ENCODE results near the gene FBXO42.
"Not testable (repeated sequence)": the region's sequence is repeated elsewhere in the genome, so short reads cannot be mapped to it uniquely, and the experiment has no call there.

Gene FBXO42

GRCh38 chr1:16241221-16241708, 111.0 kb downstream of the FBXO42 start:
- no peak for DNase-seq

- no peak for DNase-seq
Measured at GRCh38 chr1:16239972-16240491, 112.2 kb downstream of the FBXO42 start.

GRCh38 chr1:16237343-16237830, 114.9 kb downstream of the FBXO42 start:
- no peak for DNase-seq

DNA sequence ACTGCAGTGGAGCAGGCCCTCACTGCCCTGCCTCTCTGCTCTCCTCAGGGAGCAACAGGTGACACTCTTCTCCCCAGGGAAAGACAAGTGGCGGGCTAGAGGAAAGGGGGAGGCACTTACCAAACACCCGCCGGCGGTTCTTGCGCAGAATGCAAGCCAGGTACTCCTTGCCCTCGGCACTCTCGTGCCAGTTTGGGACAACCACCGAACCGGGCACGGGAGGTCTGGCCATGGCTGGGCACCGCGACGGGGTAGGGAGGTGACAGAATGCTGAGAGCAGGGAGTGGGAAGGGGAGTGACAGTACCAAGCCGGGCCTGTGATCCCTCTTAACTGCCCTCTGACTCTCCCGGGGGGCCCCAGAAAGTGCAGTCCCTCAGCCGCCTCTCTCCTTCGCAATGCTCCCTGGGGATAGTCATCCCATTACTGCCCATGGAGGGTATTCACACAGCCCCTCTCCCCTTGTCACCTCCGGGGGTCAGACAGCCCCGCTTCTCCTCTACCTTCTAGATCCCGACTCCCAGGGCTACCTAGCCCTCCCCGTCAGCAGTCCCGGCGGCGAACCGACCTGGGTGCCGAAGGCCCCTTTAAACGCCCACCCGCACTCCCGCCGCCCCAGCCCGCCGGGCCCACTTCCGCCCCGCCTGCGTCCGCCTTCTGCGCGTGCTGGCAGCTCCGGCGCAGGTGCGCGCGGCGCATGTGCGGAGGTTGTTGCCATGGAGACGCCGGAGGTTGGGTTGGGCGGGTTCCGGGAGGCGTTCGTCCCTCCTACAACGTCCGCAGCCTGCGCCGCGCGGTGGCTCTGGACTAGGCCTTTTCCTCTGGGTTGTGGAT, 115.6 kb downstream of the FBXO42 start, which contains the start of gene CPLANE2:
TSS of gene CPLANE2 (minus strand) at position 673 of the 832 bp plus-strand sequence. CDS start at position 232, 441 bp downstream.
- peak; percentile 86 for DNase-seq

GRCh38 chr1:16235944-16236510, 116.3 kb downstream of the FBXO42 start:
- no peak for DNase-seq

- DNase-seq, result no peak
Measured at GRCh38 chr1:16235347-16235746, 116.9 kb downstream of the FBXO42 start.

DNA sequence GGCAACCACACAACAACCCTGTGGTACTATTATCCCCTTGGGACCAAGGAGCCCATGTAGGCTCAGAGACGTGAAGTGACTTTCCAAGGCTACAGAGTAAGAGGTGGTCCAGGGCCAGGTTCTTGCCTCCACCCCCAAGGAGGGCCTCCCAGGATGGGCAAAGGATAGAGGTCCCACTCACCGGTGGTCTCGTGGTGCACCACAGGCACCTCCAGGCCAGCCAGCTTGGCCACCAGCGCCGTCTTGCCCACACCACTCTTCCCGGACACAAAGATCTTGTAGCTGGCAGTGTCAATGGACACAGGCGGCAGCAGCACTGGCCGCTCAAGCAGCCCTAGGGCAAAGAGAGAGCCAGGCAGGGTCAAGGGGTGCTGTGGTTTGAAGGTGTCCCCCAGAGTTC, 118.8 kb downstream of the FBXO42 start:
- no peak for DNase-seq

GRCh38 chr1:16232316-16232710, 120.0 kb downstream of the FBXO42 start:
- no peak for DNase-seq

GRCh38 chr1:16231331-16232315, 120.7 kb downstream of the FBXO42 start:
- no peak for DNase-seq

DNA sequence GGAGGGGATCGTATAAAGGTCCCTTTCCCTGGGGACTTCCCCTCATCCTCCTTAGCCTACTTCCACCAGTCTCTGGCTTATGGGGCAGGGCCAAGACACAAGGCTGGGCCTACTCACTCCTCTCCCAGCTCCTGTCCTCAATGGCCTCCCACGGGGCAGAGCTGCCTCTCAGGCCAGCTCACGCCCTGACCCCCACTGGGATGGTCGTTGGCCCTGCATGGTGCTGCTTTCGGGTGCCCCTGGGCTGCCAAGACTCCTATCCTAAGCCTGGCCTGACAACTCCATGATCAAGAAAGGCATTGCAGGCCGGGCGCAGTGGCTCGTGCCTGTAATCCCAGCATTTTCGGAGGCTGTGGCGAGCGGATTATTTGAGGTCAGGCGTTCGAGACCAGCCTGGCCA, 121.5 kb downstream of the FBXO42 start:
- no peak for DNase-seq

DNA sequence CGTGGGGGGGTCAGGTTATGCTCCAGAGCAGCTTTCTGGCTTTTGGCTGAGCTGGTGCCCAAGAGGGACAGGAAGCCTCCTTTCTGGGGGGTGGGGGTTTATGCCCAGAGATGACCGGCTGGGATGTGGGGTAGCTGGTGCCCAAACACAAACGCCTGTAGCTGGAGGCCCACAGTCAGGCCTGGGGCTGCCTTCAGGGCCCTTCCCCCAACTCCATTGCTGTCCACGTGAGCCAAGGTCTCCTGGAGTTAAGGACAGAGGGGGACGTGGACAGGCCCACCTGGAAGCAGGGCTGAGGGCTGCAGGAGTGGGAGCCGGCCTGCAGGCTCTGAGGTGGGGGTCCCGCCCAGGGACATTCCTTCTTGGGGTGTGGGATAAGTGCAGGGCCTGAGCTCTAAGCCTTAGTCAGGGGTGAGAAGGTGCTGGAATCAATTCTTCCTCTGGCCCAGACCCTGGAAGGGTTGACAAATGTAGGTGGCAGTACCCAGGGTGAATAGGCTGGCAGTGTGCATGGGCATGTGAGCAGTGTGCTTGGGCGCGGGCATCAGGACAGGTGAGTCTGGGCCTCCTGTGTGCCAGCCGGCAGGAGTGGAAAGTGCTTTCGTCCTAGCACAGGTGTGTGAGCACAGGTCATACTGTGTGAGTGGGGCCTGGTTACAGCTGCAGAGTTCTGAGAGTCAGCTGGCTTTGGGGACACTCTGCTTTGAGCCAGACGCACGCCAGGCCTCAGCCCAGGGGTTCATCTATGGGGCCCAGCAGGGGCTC, 122.1 kb downstream of the FBXO42 start:
- no peak for DNase-seq

DNA sequence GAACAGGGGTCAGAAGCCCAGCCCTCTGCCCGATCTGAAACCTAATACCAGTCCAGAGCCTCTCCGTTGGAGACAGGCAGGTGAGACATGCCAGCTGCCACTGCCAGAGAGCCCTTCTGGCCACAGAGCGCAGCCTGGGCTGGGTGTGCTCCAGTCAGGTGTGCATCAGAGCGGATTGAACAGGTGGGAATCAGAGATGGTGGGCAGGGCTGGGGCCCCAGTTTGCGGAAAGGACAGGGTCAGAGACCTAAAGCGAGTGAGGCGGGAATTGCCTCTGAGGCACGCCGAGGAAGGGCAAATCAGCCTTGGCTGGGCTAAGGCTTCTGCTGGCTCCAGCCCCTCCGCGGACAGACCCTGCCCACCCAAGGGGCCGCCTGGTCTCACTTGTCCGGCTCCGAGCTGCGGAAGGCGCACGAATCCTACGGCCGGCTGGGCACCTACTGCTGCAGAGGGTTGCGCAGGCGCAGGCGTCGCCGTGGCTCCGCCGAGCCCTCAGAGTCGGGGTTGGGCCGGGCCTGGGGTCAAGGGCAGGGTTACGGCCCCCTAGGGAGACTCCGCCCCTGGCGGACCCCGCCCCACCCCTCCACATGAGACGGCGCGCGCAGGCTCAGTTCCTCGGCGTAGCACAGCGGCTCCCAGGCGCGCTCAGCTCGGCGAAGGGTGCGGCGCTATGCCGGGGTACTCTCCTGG, 125.6 kb downstream of the FBXO42 start:
- DNase-seq, result no peak

GRCh38 chr1:16226129-16226489, 126.2 kb downstream of the FBXO42 start:
- no peak for DNase-seq

GRCh38 chr1:16224472-16224871, 127.8 kb downstream of the FBXO42 start:
- DNase-seq, result no peak

DNA sequence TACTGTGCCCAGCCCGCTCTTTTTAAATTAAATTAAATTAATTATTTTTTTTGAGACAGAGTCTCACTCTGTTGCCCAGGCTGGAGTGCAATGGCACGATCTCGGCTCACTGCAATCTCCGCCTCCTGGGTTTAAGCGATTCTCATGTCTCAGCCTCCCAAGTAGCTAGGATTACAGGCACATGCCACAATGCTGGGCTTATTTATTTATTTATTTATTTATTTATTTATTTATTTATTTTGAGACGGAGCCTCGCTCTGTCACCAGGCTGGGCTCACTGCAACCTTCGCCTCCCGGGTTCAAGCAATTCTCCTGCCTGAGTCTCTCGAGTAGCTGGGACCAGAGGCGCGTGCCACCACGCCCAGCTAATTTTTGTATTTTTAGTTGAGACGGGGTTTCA, 129.6 kb downstream of the FBXO42 start:
- DNase-seq, result not testable (repeated sequence)

DNA sequence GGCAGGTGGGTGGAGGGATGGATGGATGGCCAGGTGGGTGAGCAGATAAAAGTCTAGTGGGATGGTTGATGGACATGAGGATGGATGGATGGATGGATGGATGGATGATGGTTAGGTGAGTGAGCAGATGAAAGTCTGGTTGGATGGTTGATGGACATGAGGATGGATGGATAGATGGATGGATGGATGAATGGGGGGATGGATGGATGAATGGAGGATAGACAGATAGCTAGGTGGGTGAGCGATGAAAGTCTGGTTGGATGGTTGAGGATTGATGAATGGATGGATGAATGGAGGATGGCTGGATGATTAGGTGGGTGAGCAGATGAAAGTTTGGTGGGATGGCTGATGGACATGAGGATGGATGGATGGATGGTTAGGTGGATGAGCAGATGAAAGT, 130.8 kb downstream of the FBXO42 start:
- DNase-seq, result no peak

- no peak for DNase-seq
Measured at GRCh38 chr1:16219968-16220500, 132.2 kb downstream of the FBXO42 start.

DNA sequence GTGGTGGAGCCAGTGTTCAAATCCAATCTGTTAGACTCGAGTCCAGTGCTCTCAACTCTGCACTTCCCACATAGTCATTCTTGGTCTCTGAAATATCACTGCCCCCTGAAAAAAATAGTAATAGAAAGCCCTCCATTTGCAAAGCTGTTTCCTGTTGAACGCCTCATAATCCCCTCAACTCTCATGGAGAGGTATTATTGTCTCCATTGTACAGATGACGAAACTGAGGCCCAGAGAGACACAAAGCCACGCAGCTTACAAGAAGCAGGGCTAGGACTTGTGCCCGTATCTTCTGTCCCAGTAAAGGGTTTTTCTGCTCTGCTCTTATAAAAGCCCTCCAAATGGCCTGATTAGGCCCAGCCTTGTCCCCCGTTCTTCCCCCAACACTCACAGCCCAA, 133.6 kb downstream of the FBXO42 start:
- no peak for DNase-seq

GRCh38 chr1:16218014-16218673, 134.1 kb downstream of the FBXO42 start:
- no peak for DNase-seq

DNA sequence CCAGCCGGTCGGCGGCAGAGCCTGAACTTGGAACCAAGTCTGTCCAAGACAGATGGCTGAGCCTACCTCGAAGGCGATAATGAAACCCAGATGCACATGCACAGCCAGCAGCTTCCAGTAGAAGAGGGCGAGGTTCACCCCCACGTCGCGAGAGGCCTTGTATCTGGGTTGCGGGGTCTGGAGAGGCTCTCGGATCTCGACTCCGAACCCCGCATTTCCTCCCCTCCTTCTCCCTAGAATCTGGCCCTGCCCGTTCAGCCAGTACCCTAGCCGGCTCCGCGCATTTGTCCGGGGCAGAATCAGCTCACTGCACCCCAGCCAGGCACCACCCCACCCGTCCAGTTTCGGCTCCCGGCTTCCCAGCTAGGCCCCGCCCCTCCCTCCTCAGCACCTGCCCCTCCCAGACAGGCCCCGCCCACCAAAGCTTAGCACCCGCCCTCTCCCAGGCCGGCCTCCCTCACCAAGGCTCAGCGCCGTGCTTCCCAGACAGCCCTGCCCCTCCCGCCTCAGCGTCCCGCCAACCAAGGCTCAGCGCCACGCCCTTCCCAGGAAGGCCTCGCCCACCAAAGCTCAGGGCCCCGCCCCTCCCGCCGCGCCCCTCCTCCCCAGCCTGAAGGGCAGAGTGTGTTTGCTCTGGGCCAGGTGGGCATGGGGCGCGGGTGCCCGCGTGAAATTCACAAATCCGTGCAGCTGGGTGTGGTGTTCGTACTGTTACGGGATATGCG, 135.1 kb downstream of the FBXO42 start:
- DNase-seq, result peak; percentile 95
